ENCODE data around the gene CHCHD6. TPM values are rescaled to one million over a fixed set of nuclear protein-coding genes. Genes with fewer than 3 reads are reported as not detected.

The CHCHD6 gene
- total RNA-seq, 4 donors from 2014 or later, result 30.3 to 46.5 (median 33.6) TPM

DNA sequence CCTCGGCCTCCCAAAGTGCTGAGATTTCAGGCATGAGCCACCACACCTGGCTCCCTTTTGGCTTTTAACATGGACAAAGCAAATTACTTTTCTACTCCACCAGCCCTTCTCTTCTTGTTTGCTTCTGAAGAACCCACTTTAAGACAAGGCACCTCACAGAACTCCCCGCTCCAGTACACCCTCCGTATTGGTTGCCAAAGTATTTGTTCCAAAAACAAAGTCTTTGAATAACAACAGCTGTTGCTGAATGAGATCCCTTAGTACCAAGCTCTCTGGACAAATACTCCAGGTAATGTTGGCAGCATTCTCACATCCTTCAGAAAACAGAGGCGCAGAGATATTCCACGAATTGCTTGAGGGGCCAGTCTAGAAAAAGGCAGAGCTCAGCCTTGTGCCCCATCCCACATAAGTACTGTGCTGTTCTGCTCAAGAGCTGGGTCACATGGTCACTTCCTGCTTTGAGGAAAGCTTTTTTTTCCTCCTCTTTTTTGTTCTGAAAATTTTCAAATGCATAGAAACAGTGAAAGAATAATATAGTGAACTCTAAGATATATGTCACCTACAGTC lies 7.3 kb upstream of the CHCHD6 start:
- Histone ChIP-seq H3K27ac (no peak overlapping the region), H3K36me3 (no peaks in the 10 kb centered on the region), H3K9me3 (no peaks in the 10 kb centered on the region), H3K4me3 (no peak overlapping the region), H3K27me3 (peaks cover 0 to 9% of the 10 kb centered on the region in 2 donors), H3K4me1 (peaks cover 0 to 3% (median 0%) of the 10 kb centered on the region in 4 donors)
- no peak for DNase-seq (ENCODE audit: low spot score in 2 of 2)
- WGBS, 2 donors, result 50 to 54% methylated on average over 5 of the region's 5 CpGs
- TF ChIP-seq EP300 (IDR thresholded peaks at IDR 0.05) (no peak), POLR2A (IDR thresholded peaks at IDR 0.05) (no peak)
- TF ChIP-seq, protein P1, sequence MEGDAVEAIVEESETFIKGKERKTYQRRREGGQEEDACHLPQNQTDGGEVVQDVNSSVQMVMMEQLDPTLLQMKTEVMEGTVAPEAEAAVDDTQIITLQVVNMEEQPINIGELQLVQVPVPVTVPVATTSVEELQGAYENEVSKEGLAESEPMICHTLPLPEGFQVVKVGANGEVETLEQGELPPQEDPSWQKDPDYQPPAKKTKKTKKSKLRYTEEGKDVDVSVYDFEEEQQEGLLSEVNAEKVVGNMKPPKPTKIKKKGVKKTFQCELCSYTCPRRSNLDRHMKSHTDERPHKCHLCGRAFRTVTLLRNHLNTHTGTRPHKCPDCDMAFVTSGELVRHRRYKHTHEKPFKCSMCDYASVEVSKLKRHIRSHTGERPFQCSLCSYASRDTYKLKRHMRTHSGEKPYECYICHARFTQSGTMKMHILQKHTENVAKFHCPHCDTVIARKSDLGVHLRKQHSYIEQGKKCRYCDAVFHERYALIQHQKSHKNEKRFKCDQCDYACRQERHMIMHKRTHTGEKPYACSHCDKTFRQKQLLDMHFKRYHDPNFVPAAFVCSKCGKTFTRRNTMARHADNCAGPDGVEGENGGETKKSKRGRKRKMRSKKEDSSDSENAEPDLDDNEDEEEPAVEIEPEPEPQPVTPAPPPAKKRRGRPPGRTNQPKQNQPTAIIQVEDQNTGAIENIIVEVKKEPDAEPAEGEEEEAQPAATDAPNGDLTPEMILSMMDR (IDR thresholded peaks at IDR 0.05), result no peak

DNA sequence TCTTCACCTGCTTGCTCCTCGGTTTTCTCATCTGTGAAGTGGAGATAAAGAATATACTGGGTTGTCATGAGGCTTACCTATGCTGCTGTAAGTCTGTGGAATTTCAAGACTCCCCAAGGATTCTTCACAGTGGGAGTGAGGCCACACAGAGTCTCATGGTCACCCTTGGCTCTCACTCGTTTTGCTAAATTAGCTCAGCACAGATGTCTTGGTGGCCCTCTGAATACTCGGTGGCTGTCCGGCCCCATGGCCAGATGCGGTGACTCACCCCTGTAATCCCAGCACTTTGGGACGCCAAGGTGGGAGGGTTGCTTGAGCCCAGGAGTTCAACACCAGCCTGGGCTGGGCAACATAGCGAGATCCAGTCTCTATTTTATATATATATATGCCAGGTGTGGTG lies 5.0 kb upstream of the CHCHD6 start:
- Histone ChIP-seq H3K36me3 (no peaks in the 10 kb centered on the region), H3K9me3 (no peaks in the 10 kb centered on the region), H3K27ac (no peak overlapping the region), H3K4me3 (no peak overlapping the region), H3K4me1 (peaks cover 0 to 11% (median 0%) of the 10 kb centered on the region in 4 donors), H3K27me3 (peaks cover 0 to 4% of the 10 kb centered on the region in 2 donors)
- no peak for DNase-seq (ENCODE audit: low spot score in 2 of 2)
- WGBS, 2 donors, result 74 to 76% methylated on average over 7 of the region's 7 CpGs
- TF ChIP-seq, protein P1 (IDR thresholded peaks at IDR 0.05), result no peak
- TF ChIP-seq EP300 (IDR thresholded peaks at IDR 0.05) (no peak), POLR2A (IDR thresholded peaks at IDR 0.05) (no peak)

DNA sequence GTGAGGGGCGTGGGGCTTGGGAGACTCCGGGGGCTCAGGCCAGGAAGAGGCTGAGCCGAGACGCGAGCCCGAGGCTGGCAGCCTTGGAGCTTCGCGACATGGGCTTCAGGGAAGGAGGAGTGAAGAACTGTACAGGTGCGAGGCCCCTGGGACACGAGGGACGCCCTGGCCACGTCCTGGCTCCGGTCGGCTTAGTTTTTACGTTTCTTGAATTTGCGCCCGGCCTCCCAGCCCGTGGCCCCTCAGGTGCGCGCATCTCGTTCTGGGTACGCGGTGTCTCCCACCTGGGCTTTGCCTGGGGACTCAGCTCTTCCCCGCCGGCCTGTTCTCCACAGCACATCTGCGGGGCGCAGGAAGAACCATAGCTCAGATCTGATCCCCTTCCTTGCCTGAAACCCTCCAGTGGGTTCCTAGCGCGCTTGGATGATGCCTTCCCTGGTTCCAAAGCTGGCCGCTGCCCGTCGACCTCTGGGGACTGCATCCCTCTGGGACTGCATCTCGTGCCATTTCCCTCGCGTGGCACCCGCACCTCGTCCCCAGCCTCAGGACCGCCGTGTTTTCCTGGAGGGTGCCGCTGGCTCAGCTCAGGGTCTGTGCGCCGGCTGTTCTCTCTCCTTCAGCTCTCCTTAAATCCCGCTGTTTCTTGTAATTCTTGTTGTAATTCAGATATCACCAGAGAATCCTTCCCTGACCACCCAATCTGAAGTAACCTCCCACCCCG lies 614 bp downstream of the CHCHD6 start:
- Histone ChIP-seq H3K36me3 (peaks cover 0 to 9% (median 0%) of the 10 kb centered on the region in 3 donors), H3K27ac (peak overlapping the region in 3 of 4 donors; percentile 28 to 79 (median 48)), H3K4me3 (peak overlapping the region; percentile 63 to 87 (median 80)), H3K9me3 (no peaks in the 10 kb centered on the region), H3K4me1 (peaks cover 0 to 32% (median 2%) of the 10 kb centered on the region in 4 donors), H3K27me3 (no peaks in the 10 kb centered on the region)
- DNase-seq (ENCODE audit: low spot score in 2 of 2), result no peak
- TF ChIP-seq EP300 (IDR thresholded peaks at IDR 0.05) (no peak), POLR2A (IDR thresholded peaks at IDR 0.05) (no peak)
- TF ChIP-seq, protein P1 (IDR thresholded peaks at IDR 0.05), result no peak
- WGBS, 2 donors, result 11 to 18% methylated on average over 20 to 27 of the region's 44 CpGs

DNA sequence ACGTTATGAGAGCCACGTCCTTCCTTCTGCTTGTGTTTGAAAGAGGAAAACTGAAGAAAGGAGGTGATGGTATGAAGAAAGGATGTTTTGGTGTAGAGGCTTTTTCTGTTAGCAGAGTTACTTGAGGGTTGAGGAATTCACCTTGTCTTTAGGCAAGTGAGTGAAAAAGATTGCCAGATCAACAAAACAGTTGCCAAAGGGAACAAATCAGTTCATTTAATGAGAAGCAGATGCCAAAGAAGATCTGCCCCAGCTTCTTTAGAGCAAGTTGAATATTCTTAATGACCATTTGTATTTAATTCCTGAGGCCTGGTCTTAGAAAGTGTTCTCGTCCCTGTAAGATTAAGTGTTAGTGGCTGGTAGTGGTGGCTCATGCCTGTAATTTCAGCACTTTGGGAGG lies 2.6 kb downstream of the CHCHD6 start:
- no peaks in the 10 kb centered on the region for H3K9me3 ChIP-seq
- no peak overlapping the region for H3K4me3 ChIP-seq
- H3K4me1 ChIP-seq, result peaks cover 0 to 32% (median 2%) of the 10 kb centered on the region in 4 donors
- TF ChIP-seq EP300 (IDR thresholded peaks at IDR 0.05) (no peak), POLR2A (IDR thresholded peaks at IDR 0.05) (no peak)
- H3K36me3 ChIP-seq, result peaks cover 0 to 9% (median 0%) of the 10 kb centered on the region in 3 donors
- no peak for DNase-seq (ENCODE audit: low spot score in 2 of 2)
- H3K27ac ChIP-seq, result no peak overlapping the region
- 64 to 73% methylated on average over 3 of the region's 3 CpGs for WGBS, 2 donors
- no peaks in the 10 kb centered on the region for H3K27me3 ChIP-seq

DNA sequence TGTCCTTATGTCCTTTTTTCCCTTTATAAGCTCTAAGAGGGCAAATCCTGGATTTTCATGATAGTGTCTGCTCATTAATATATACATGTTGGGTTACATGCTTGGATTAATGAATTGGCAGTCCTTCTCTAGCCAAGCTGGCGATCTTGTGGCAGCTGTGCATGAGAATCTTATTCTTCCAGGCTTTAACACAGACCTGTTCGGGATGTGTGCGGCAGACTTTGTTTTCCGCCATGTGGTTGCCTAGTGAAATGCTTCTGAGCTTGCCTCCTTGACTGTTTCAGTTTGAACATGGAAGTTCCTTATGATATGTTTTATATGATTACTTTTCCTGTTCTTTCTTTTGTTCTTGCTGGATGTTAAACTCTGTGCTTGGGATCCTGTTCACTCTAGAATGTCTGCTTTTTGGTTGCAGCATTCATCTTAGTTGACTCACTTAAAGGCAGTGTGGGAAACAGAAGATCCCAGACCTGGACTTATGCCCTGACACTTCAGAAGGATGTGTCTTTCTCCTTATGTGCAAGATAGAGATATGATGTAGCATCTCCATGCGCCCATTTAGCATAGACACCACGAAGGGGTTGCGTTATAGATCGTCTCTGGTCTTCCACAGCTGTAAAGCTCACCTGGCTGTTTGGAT lies 7.2 kb downstream of the CHCHD6 start:
- Histone ChIP-seq H3K4me3 (no peak overlapping the region), H3K36me3 (peaks cover 0 to 9% (median 0%) of the 10 kb centered on the region in 3 donors), H3K27ac (no peak overlapping the region), H3K4me1 (peaks cover 0 to 6% (median 0%) of the 10 kb centered on the region in 4 donors), H3K9me3 (no peaks in the 10 kb centered on the region), H3K27me3 (no peaks in the 10 kb centered on the region)
- no peak for DNase-seq (ENCODE audit: low spot score in 2 of 2)
- WGBS, 2 donors, result 91 to 98% methylated on average over 8 of the region's 8 CpGs
- no peak for TF ChIP-seq POLR2A (IDR thresholded peaks at IDR 0.05)
- TF ChIP-seq EP300 (IDR thresholded peaks at IDR 0.05), result no peak
- TF ChIP-seq, protein P1 (IDR thresholded peaks at IDR 0.05), result no peak
